Spleen (tissue), 7 donors: Measurements from ENCODE around the gene FAM9C.
"Not testable (repeated sequence)": the region's sequence is repeated elsewhere in the genome, so short reads cannot be mapped to it uniquely, and the experiment has no call there.

Experiments used
- POLR2A ChIP-seq, 3 donors: fragments of 450-650 bp; IDR thresholded peaks; one replicate each; pipeline ENCODE4 v1.5.1; 2017; ENCODE audit warnings: antibody characterized with exemption in 3 of 3, mild to moderate bottlenecking in 1 of 3
- POLR2AphosphoS5 ChIP-seq, 3 donors: sonication (generic); formaldehyde crosslinking; IDR thresholded peaks; one replicate each; pipeline ENCODE4 v1.5.1; 2017; ENCODE audit warnings: antibody characterized with exemption in 3 of 3
- TF ChIP-seq, protein P1 (sequence below), 11 experiments: fragments of 200-600 bp in 7 of 11; fragments of 450-650 bp in 4 of 11; sonication (generic) in 4 of 11; IDR thresholded peaks in 8 of 11; conservative IDR thresholded peaks in 3 of 11; 1 replicate in 7 of 11; 2 replicates in 4 of 11; pipeline versions ENCODE4 v1.4.0 to v1.8.0; 2016 to 2021; ENCODE audit warnings: antibody characterized with exemption in 11 of 11, inconsistent platforms in 4 of 11, mild to moderate bottlenecking in 1 of 11
- donor health status: DM: no; HTN: no; CAD: no; lungs with moderate emphysema.
- donor health status: DM: no; HTN: no; CAD: no.
- donor health status: DM: no; HTN: no; CAD: no.

DNA sequence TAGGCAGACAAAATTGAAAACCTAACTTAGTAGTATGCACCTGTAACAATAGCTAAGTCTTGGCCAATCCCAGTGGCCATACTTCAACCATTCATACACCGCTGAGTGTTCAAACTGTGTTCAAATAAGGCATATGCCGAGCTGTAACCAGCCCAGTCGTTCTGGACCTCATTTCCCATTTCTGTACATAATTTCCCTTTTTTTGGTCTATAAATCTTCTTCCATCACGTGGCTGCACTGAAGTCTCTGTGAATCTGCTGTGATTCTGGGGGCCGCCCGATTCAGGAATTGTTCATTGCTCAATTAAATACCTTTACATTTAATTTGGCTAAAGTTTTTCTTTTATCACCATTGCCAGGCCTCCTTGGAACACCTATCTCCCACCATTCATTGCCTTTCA is 27.7 kb downstream of the FAM9C start:
- TF ChIP-seq, protein P1, sequence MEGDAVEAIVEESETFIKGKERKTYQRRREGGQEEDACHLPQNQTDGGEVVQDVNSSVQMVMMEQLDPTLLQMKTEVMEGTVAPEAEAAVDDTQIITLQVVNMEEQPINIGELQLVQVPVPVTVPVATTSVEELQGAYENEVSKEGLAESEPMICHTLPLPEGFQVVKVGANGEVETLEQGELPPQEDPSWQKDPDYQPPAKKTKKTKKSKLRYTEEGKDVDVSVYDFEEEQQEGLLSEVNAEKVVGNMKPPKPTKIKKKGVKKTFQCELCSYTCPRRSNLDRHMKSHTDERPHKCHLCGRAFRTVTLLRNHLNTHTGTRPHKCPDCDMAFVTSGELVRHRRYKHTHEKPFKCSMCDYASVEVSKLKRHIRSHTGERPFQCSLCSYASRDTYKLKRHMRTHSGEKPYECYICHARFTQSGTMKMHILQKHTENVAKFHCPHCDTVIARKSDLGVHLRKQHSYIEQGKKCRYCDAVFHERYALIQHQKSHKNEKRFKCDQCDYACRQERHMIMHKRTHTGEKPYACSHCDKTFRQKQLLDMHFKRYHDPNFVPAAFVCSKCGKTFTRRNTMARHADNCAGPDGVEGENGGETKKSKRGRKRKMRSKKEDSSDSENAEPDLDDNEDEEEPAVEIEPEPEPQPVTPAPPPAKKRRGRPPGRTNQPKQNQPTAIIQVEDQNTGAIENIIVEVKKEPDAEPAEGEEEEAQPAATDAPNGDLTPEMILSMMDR (IDR thresholded peaks at IDR 0.05 in 8 of 11, conservative IDR thresholded peaks at IDR 0.05 in 3 of 11): not testable (repeated sequence)
- TF ChIP-seq POLR2AphosphoS5, POLR2A (IDR thresholded peaks at IDR 0.05): not testable (repeated sequence)
